Uterus (tissue), 2 donors: Measurements from ENCODE around the gene KCNJ14.

Experiments used
- CTCF ChIP-seq, 4 experiments: fragments of 200-600 bp in 2 of 4; fragments of 450-650 bp in 2 of 4; sonication (generic) in 2 of 4; IDR thresholded peaks; one replicate each; pipeline ENCODE4 v1.5.1; 2016 to 2019; ENCODE audit warnings: antibody characterized with exemption in 4 of 4, mild to moderate bottlenecking in 2 of 4, moderate library complexity in 1 of 4
- POLR2A ChIP-seq, 2 donors: fragments of 450-650 bp; IDR thresholded peaks; one replicate each; pipeline ENCODE4 v1.6.1; 2016; ENCODE audit warnings: antibody characterized with exemption in 2 of 2, mild to moderate bottlenecking in 1 of 2, moderate library complexity in 1 of 2

GRCh38 chr19:48421548-48421947 is 33.8 kb upstream of the KCNJ14 start:
- no peak for TF ChIP-seq CTCF (IDR thresholded peaks at IDR 0.05)
- TF ChIP-seq POLR2A (IDR thresholded peaks at IDR 0.05): no peak
